ENCODE results near the gene RAVER1.
A peak's percentile ranks its signal among the peaks of the same experiment; 100 is the strongest.

RAVER1 gene

GRCh38 chr19:10269333-10270179 is 63.8 kb downstream of the RAVER1 start:
- peak; percentile 65 for DNase-seq

GRCh38 chr19:10268071-10268470 is 65.3 kb downstream of the RAVER1 start:
- DNase-seq: no peak

GRCh38 chr19:10266706-10267105 is 66.6 kb downstream of the RAVER1 start:
- DNase-seq: no peak

Data from fibroblast of skin of back (primary cell).